Keratinocyte (primary cell): Measurements from ENCODE around the gene STYXL1.

Experiments
- EZH2 ChIP-seq: IDR thresholded peaks from one replicate; pipeline ENCODE4 v1.6.1; 2012; ENCODE audit warnings: inconsistent platforms, mild to moderate bottlenecking, low read length, moderate library complexity
- TF ChIP-seq, protein P1 (sequence below), 3 experiments: IDR thresholded peaks in 1 of 3; conservative IDR thresholded peaks in 1 of 3; optimal IDR thresholded peaks in 1 of 3; 2 replicates in 2 of 3; 3 replicates in 1 of 3; pipeline versions ENCODE3 to v1.5.1; 2011; ENCODE audit warnings: low read length in 3 of 3, mild to moderate bottlenecking in 3 of 3, moderate library complexity in 2 of 3, control low read depth in 1 of 3, inconsistent platforms in 1 of 3; ENCODE audit not compliant: insufficient read depth in 2 of 3; ENCODE audit errors: extremely low read depth in 1 of 3

DNA sequence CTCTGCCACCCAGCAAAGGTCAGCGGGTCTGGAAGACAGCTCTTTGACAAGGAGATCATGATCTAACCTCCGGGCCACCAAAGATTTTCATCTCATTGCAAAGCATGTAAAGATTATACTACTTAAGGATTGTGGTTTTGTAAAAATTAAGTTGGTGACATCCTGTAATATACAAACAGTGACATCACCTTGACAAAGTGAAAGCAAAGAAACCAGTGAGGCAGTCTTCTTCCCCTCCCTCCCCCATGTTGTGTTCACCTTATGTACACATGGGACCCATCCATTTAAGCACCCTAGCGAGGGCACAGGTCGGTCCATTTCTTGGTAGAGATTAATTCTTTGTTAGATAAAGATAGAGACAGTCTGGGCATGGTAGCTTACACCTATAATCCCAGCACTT is 4.0 kb upstream of the STYXL1 start:
- TF ChIP-seq, protein P1, sequence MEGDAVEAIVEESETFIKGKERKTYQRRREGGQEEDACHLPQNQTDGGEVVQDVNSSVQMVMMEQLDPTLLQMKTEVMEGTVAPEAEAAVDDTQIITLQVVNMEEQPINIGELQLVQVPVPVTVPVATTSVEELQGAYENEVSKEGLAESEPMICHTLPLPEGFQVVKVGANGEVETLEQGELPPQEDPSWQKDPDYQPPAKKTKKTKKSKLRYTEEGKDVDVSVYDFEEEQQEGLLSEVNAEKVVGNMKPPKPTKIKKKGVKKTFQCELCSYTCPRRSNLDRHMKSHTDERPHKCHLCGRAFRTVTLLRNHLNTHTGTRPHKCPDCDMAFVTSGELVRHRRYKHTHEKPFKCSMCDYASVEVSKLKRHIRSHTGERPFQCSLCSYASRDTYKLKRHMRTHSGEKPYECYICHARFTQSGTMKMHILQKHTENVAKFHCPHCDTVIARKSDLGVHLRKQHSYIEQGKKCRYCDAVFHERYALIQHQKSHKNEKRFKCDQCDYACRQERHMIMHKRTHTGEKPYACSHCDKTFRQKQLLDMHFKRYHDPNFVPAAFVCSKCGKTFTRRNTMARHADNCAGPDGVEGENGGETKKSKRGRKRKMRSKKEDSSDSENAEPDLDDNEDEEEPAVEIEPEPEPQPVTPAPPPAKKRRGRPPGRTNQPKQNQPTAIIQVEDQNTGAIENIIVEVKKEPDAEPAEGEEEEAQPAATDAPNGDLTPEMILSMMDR (optimal IDR thresholded peaks at IDR 0.05 in 1 of 3, IDR thresholded peaks at IDR 0.05 in 1 of 3, conservative IDR thresholded peaks at IDR 0.05 in 1 of 3; ENCODE audit: extremely low read depth in 1 of 3, insufficient read depth in 2 of 3, low read length in 3 of 3), result no peak
- TF ChIP-seq EZH2, result no peak
